ENCODE results near the gene TP53RK.

- TF ChIP-seq CTCF (conservative IDR thresholded peaks at IDR 0.05; ENCODE audit: low read depth, low read length), result no peak
- TF ChIP-seq POLR2A (IDR thresholded peaks at IDR 0.05; ENCODE audit: low read depth, low read length), result no peak
- no peak for TF ChIP-seq SMC3 (IDR thresholded peaks at IDR 0.05; ENCODE audit: low read depth, low read length)
- TF ChIP-seq RFX5 (IDR thresholded peaks at IDR 0.05; ENCODE audit: low read depth, low read length), result no peak
- no peak for TF ChIP-seq CEBPB (IDR thresholded peaks at IDR 0.05; ENCODE audit: low read depth, low read length)
- TF ChIP-seq FOS (IDR thresholded peaks at IDR 0.05; ENCODE audit: low read depth, low read length), result no peak
- TF ChIP-seq NFE2L2 (IDR thresholded peaks at IDR 0.05; ENCODE audit: low read depth, low read length), result no peak
These were observed 14.2 kb upstream of the TP53RK start for GRCh38 chr20:46703435-46703834.

Measured in IMR-90 (cell line).